Endothelial cell (in vitro differentiated cells): ENCODE results near the gene CRYBB2. TPM values are rescaled to one million over a fixed set of nuclear protein-coding genes. Genes with fewer than 3 reads are reported as not detected.

Experiments
- DNase-seq: peaks from one replicate; pipeline ENCODE4 v3.0.0; 2021; ENCODE audit warnings: low spot score
- H3K27ac Mint-ChIP-seq: one replicate; pipeline ENCODE4 v1.8.0; 2021; ENCODE audit warnings: mixed read lengths, inconsistent platforms; ENCODE audit not compliant: unreplicated experiment
- H3K27me3 Mint-ChIP-seq: one replicate; pipeline ENCODE4 v1.8.0; 2021; ENCODE audit warnings: mild to moderate bottlenecking, moderate library complexity, mixed read lengths, inconsistent platforms; ENCODE audit not compliant: unreplicated experiment
- H3K36me3 Mint-ChIP-seq: one replicate; pipeline ENCODE4 v1.8.0; 2021; ENCODE audit warnings: mild to moderate bottlenecking, low read depth, mixed read lengths, inconsistent platforms; ENCODE audit not compliant: unreplicated experiment
- H3K4me1 Mint-ChIP-seq: one replicate; pipeline ENCODE4 v1.8.0; 2021; ENCODE audit warnings: mild to moderate bottlenecking, mixed read lengths, inconsistent platforms; ENCODE audit not compliant: unreplicated experiment
- H3K4me3 Mint-ChIP-seq: one replicate; pipeline ENCODE4 v1.8.0; 2021; ENCODE audit warnings: mild to moderate bottlenecking, mixed read lengths, inconsistent platforms; ENCODE audit not compliant: unreplicated experiment
- H3K9me3 Mint-ChIP-seq: one replicate; pipeline ENCODE4 v1.8.0; 2021; ENCODE audit warnings: mixed read lengths, inconsistent platforms; ENCODE audit not compliant: unreplicated experiment
- total RNA-seq: library from RNA; stranded (reverse); fragmentation: NEBNext Ultra II Directional; extraction: Animal tissue kit (Norgen Biotek cat#: 25700); gene quantifications from one replicate; pipeline ENCODE4 v1.2.1, GENCODE V29; 2021; ENCODE audit not compliant: unreplicated experiment
- TF ChIP-seq, protein P1 (sequence below): fragments of 200-600 bp; sonication (generic); IDR thresholded peaks from one replicate; pipeline ENCODE4 v1.5.0; 2021; ENCODE audit warnings: antibody characterized with exemption; ENCODE audit not compliant: unreplicated experiment

Gene CRYBB2
- total RNA-seq, 1 donor from 2014 or later = 1.9 TPM

DNA sequence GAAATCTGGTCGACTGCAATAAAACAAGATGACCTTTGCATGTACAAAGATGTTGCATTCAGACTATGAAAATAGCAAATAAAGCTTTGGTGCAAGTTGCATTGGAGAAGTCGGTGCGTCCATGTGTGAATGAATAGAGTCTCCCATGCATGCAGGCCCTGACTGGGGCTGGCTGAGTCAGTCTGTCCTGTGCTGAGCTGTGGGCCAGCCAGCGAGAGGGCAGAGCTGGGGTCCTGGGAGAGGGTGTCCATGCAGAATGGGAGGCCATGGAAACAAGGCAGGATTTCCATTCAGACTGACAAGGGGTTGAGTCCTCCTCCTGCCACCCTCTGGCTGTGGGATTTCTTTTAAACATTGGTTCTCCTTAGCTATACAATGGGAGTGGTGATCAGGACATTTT, 22.1 kb upstream of the CRYBB2 start:
- no peak for DNase-seq
- Mint-ChIP-seq H3K4me3 (no peak overlapping the region), H3K27ac (no peak overlapping the region), H3K4me1 (peaks cover 7% of the 10 kb centered on the region), H3K36me3 (peaks cover 50% of the 10 kb centered on the region), H3K27me3 (no peaks in the 10 kb centered on the region), H3K9me3 (no peaks in the 10 kb centered on the region)
- TF ChIP-seq, protein P1, sequence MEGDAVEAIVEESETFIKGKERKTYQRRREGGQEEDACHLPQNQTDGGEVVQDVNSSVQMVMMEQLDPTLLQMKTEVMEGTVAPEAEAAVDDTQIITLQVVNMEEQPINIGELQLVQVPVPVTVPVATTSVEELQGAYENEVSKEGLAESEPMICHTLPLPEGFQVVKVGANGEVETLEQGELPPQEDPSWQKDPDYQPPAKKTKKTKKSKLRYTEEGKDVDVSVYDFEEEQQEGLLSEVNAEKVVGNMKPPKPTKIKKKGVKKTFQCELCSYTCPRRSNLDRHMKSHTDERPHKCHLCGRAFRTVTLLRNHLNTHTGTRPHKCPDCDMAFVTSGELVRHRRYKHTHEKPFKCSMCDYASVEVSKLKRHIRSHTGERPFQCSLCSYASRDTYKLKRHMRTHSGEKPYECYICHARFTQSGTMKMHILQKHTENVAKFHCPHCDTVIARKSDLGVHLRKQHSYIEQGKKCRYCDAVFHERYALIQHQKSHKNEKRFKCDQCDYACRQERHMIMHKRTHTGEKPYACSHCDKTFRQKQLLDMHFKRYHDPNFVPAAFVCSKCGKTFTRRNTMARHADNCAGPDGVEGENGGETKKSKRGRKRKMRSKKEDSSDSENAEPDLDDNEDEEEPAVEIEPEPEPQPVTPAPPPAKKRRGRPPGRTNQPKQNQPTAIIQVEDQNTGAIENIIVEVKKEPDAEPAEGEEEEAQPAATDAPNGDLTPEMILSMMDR = no peak

DNA sequence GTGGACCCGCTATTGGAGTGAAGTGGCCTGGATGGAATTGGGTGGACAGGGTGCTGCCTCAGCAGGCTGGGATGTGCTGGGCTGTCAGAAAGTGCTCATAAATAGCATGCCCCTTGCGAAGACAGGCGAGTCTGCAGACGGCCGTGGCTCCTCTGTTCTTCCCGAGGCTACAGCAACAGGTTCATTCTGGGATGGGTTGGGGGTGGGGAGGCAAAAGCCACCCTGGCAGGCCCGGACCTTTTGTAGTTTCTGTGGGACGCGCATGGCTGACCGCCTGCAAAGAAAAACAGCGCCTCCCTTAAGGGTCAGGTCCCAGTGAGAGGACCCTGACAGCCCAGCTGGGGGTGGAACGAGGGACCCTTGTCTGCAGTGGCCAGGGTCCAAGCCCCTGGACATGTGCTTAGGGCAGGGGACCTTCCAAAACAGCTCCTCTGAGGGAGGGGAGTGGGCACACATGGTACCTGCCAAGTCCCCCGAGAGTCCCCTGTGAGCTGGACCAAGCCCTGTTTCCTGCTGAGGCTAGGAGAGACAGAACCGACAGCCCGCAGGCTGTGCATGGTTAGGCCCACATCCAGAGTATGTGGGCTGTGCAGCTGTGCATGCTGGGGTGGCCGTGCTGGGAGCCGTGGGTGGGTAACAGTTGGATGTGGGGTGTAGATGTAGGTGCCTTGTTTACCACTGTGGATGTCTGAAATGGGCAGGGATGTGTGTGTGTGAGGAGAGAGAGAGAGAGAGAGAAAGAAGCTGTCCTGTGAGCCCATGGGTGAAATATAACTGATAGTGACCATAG, 19.5 kb upstream of the CRYBB2 start, which contains the start of gene CRYBB3:
TSS of gene CRYBB3 (plus strand) at position 128 of the 790 bp plus-strand sequence. CDS start 1,539 bp downstream, outside the sequence.
- Mint-ChIP-seq H3K9me3 (no peaks in the 10 kb centered on the region), H3K27me3 (peaks cover 2% of the 10 kb centered on the region), H3K36me3 (peaks cover 30% of the 10 kb centered on the region), H3K4me1 (peaks cover 7% of the 10 kb centered on the region), H3K4me3 (peak within 1 kb of the TSS; percentile 12), H3K27ac (peak within 1 kb of the TSS; percentile 4)
- TF ChIP-seq, protein P1 = no peak
- DNase-seq = no peak

DNA sequence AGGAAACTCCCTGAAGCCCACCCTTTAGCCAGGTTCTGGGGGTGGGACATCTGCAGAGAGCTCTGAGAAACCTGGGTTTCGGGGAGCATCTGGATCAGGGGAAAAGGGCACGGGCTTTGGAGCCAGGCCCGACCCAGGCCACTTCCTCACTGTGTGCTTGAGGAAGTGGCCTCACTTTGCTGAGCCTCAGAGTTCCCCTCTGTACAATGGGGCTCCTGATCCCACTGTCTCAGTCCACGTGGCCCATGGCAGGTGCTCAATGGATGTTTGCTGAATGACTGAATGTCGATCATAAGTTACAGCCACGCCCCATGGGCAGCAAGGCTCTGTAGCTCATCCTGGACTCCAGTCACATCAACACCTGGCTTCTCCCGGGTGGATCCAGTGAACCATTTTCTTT, 18.5 kb upstream of the CRYBB2 start:
- no peak for DNase-seq
- H3K27me3 Mint-ChIP-seq = peaks cover 2% of the 10 kb centered on the region
- peaks cover 27% of the 10 kb centered on the region for H3K36me3 Mint-ChIP-seq
- no peak overlapping the region for H3K27ac Mint-ChIP-seq
- no peaks in the 10 kb centered on the region for H3K9me3 Mint-ChIP-seq
- TF ChIP-seq, protein P1 = no peak
- peaks cover 7% of the 10 kb centered on the region for H3K4me1 Mint-ChIP-seq
- no peak overlapping the region for H3K4me3 Mint-ChIP-seq

DNA sequence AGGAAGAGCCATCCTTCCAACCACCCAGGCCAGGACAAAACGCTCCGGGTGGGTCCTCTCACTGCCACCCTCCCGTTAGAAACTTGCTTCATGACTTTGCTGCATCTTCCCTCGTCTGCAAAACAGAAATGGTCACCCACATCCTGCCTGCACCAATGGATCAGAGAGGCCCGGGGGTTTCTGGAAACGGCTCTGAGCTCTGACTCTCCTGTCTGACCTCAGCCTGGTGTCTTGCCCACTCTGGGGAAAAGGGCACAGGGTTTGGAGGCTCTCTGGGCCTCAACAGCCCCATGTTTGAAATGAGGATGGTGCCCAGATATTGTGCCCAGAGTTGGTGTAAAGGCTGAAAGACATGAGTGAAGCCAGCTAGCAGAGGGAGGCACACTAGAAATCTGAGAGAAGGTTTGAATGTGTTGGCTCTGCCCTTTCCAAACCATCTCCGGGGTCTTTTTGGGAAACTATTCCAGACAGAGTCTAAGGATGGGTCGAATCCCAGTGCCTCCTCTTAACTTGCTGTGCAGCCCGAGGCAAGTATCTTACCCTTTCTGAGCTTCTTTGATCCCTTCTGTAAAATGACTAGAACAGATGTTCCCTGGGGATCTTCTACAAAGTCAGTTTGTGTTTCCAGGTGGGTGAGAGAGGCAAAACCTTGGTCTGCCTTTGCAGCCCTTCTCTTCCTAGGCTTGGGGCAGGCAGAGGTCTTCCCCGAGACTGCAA, 17.7 kb upstream of the CRYBB2 start:
- Mint-ChIP-seq H3K4me1 (peaks cover 1% of the 10 kb centered on the region), H3K36me3 (peaks cover 24% of the 10 kb centered on the region), H3K9me3 (no peaks in the 10 kb centered on the region), H3K27ac (no peak overlapping the region), H3K4me3 (no peak overlapping the region), H3K27me3 (peaks cover 2% of the 10 kb centered on the region)
- DNase-seq = no peak
- TF ChIP-seq, protein P1 = no peak
